Duodenal mucosa (tissue), 2 donors: ENCODE data around the gene SERPIND1.
"Not testable (repeated sequence)": the region's sequence is repeated elsewhere in the genome, so short reads cannot be mapped to it uniquely, and the experiment has no call there.

ENCODE experiments used
- H3K27ac ChIP-seq: one replicate; pipeline ENCODE4 v1.7.0; 2013; ENCODE audit warnings: low read depth, low read length
- H3K27me3 ChIP-seq, 2 donors: one replicate each; pipeline ENCODE4 v1.7.0; 2013; ENCODE audit warnings: low read length in 2 of 2, control low read depth in 1 of 2; ENCODE audit not compliant: insufficient read depth in 2 of 2, control insufficient read depth in 1 of 2
- H3K36me3 ChIP-seq, 2 donors: one replicate each; pipeline ENCODE4 v1.7.0; 2013; ENCODE audit warnings: low read length in 2 of 2, control low read depth in 1 of 2; ENCODE audit not compliant: insufficient read depth in 2 of 2, control insufficient read depth in 1 of 2
- H3K4me1 ChIP-seq, 2 donors: one replicate each; pipeline ENCODE4 v1.7.0; 2013; ENCODE audit warnings: low read length in 2 of 2, control low read depth in 1 of 2; ENCODE audit not compliant: insufficient read depth in 2 of 2, control insufficient read depth in 1 of 2
- H3K4me3 ChIP-seq, 2 donors: one replicate each; pipeline ENCODE4 v1.7.0; 2013; ENCODE audit warnings: low read length in 2 of 2, low read depth in 1 of 2
- H3K9ac ChIP-seq, 2 donors: one replicate each; pipeline ENCODE4 v1.7.0; 2013; ENCODE audit warnings: low read length in 2 of 2, low read depth in 1 of 2
- H3K9me3 ChIP-seq, 2 donors: one replicate each; pipeline ENCODE4 v1.7.0; 2013; ENCODE audit warnings: low read length in 2 of 2, control low read depth in 1 of 2; ENCODE audit not compliant: control insufficient read depth in 1 of 2

Gene SERPIND1

DNA sequence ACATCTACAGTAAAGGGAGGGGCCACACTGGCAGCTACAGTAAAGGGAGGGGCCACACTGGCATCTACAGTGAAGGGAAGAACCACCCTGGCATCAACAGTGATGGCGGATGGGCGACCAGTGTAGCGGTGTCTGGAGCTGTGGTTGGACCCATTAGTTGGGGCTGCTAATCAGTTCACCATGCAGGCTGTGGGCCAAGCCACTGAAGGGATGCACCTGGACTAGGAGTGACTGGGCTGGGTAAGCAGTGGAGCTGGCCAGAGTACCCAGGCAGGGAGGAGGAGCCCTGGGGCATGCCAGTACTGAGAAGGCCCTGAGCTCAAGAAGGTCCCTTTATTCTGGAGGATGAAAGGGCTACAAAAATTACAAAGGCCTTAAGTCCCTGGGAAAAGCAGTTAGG, 37.0 kb upstream of the SERPIND1 start:
- not testable (repeated sequence) for H3K4me1 ChIP-seq, H3K9ac ChIP-seq, H3K4me3 ChIP-seq, H3K27me3 ChIP-seq, H3K9me3 ChIP-seq, H3K27ac ChIP-seq
- peaks cover 15 to 18% of the 10 kb centered on the region in 2 donors for H3K36me3 ChIP-seq

DNA sequence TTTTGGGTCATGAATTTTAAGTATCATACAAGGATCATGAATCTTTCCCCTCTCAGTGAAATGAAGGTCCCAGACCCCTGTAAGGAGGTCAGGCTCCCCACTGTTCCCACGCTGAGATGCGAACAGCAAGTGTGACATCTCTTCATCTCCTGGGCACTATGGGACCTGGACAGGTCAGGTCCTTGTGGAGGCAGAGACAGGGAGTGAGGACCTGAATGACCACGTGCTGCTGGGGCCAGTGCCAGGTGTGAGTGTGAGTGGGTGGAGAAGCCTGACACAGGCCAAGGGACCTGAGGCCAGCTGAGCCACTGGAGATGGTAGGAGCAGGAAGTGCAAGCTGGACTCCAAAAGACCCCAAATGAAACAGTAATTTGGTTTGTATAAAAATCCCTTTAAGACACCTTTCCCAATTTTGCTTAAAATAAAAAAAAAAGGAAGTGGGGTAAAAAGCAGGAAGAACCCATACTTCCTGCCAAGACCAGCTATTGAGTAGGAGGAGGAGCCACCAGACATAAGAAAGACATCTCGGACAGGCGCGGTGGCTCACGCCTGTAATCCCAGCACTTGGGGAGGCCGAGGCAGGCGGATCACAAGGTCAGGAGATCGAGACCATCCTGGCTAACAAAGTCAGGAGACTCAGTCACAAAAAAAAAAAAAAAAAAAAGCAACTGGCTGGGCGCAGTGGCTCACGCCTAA, 35.4 kb upstream of the SERPIND1 start:
- Histone ChIP-seq H3K4me1 (no peaks in the 10 kb centered on the region), H3K27me3 (no peaks in the 10 kb centered on the region), H3K9ac (no peak overlapping the region), H3K27ac (no peak overlapping the region), H3K36me3 (peaks cover 20 to 28% of the 10 kb centered on the region in 2 donors), H3K4me3 (no peak overlapping the region), H3K9me3 (no peaks in the 10 kb centered on the region)

DNA sequence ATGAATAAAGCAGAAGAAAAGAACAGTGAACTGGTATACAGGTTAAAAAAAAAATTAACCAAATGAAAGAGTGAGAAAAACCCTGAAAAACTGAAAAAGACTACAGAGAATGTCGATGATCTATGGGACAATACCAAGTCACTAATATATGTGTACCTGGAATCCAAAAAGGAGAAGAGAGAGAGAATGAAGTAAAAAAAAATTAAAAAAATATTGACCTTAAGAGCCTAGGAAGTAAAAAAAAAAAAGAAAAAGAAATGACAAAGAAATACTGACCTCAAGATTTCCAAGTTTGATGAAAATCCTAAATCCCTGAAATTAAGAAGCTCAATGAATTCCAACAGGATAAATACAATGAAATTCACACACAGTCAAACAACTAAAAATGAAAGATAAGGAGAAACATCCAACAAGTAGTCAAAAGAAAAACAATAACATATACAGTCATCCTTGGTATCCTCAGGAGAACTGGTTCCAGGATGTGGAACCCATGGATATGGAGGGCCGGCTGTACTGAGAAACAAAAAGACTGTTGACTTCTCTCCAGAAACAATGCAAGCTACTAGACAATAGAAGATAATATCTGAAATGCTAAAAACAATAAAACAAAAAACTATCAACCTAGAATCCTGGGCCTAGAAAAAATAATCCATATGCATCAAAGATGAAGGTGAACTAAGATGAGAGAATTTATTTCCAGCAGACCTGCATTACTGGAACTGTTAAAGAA, 33.5 kb upstream of the SERPIND1 start:
- H3K36me3 ChIP-seq, result peaks cover 32 to 43% of the 10 kb centered on the region in 2 donors
- no peaks in the 10 kb centered on the region for H3K27me3 ChIP-seq
- H3K4me3 ChIP-seq, result no peak overlapping the region
- H3K9me3 ChIP-seq, result no peaks in the 10 kb centered on the region
- H3K4me1 ChIP-seq, result no peaks in the 10 kb centered on the region
- no peak overlapping the region for H3K9ac ChIP-seq
- H3K27ac ChIP-seq, result no peak overlapping the region

DNA sequence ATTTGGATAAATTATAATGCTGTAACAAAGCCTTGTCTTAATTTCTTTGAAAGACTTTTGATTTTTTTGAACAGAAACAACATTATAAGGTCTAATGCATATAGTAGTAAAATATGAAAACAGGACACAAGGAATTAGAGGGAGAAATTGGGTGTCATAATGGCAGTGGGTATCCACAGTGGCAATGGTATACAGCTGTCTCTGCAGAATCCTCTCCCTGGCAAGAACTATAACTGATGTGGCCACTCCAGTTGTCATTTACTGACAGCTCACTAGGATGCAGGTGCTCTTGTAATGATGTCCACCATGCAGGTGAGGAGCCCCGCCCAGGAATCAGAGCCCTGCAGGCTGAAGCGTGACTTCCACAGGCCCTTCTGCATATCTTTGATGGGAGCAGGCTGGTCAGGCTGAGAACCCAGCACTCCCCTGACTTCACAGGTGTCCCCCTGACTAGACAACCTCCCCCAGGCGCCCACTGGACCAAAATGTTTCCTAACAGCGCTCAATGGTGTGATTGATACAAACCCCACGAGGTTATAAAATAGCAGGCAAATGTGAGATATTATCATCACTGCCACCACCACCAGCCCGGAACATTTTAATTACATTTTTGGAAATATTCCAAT, 32.8 kb upstream of the SERPIND1 start:
- H3K9ac ChIP-seq, result no peak overlapping the region
- H3K9me3 ChIP-seq, result no peaks in the 10 kb centered on the region
- H3K27ac ChIP-seq, result no peak overlapping the region
- no peaks in the 10 kb centered on the region for H3K27me3 ChIP-seq
- H3K4me3 ChIP-seq, result no peak overlapping the region
- H3K36me3 ChIP-seq, result peaks cover 32 to 47% of the 10 kb centered on the region in 2 donors
- no peaks in the 10 kb centered on the region for H3K4me1 ChIP-seq

DNA sequence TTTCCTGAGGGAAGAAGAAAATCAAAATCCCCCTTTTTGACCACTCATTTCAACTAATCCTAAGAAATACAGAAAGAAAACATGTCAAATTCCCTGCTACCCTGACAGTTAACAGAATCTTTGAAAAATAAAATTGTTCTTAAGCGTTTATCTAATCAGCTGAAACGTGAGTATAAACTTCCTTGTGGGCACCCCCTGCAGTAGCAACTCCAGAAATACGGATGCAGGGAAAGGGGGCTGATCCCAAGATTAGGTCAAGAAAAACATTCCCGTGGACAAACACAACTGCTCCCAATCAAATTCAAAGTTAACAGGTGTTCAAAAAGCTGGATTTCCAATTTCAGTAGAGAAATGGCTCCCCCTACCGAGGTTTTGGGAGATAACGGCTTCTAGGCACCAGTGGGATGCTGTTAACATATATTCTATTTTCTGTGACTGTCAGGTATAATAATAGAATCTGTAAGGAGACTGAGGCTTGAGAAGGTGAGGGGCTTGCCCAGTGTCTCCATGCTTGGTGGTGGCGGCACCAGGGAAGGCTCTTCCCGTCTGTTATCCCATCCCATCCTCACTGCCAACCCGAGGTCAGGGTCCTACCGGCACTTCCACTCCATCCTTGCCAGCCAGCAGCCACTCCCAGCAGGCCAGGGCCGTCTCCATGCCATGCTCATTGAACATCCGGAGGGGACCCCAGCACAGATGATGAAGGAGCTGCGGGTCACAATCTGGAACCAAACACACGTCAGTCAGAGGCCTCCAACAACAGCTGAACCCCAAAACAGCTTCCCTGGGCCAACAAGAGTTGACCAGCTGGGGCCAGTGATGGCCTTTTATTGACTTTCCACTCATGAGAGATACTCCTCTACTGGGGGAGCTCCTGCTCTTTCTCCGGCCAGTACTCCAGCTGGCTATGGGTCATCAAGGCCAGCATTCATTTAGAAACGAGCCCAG, 32.0 kb upstream of the SERPIND1 start:
- peaks cover 38 to 53% of the 10 kb centered on the region in 2 donors for H3K36me3 ChIP-seq
- no peaks in the 10 kb centered on the region for H3K9me3 ChIP-seq

DNA sequence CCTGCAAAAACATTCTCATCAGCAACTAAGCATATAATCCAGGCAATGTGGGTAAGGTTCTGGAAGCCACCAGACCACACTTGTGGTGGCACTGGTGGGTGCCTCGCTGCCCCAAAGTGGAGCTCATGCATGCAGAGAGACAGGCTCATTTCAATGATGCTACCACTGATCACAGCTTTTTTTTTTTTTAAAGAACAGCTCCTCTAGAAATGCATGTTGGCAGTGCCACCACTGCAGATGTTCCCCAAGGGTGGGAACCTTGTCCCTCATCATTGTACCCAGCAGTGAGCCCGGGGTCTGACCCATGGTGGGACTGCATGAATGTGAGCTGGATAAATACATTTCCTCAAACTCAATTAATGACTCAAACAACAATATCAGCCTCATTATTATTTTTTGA, 31.1 kb upstream of the SERPIND1 start:
- Histone ChIP-seq H3K36me3 (peaks cover 40 to 62% of the 10 kb centered on the region in 2 donors), H3K9me3 (no peaks in the 10 kb centered on the region), H3K27me3 (no peaks in the 10 kb centered on the region), H3K4me3 (no peak overlapping the region), H3K27ac (no peak overlapping the region), H3K9ac (no peak overlapping the region), H3K4me1 (no peaks in the 10 kb centered on the region)

More for the DNA sequence above, 32.0 kb upstream of the SERPIND1 start:
- Histone ChIP-seq H3K27me3 (no peaks in the 10 kb centered on the region), H3K4me1 (no peaks in the 10 kb centered on the region), H3K4me3 (no peak overlapping the region), H3K27ac (no peak overlapping the region), H3K9ac (no peak overlapping the region)

DNA sequence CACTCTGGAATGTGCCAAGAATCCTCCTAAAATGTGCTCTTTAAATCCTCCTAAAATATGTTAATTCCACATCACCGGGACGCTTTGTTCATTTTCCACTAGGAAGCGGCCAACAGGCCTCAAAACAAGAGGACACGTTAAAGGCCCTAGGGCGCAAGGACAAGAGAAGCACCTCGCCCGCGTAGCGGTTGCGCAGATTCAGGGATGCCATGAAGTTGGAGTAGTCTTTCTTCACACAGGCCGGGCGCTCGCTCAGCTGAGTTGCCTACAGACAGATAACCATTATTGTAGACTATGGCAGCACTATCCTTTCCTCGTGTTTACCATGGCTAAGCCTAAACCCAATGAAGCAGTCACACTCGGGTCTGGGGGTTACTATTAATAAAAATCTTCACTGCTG, 29.5 kb upstream of the SERPIND1 start:
- Histone ChIP-seq H3K9ac (no peak overlapping the region), H3K4me3 (no peak overlapping the region), H3K4me1 (peaks cover 0 to 4% of the 10 kb centered on the region in 2 donors), H3K27ac (no peak overlapping the region), H3K9me3 (no peaks in the 10 kb centered on the region), H3K36me3 (peaks cover 35 to 61% of the 10 kb centered on the region in 2 donors), H3K27me3 (no peaks in the 10 kb centered on the region)

DNA sequence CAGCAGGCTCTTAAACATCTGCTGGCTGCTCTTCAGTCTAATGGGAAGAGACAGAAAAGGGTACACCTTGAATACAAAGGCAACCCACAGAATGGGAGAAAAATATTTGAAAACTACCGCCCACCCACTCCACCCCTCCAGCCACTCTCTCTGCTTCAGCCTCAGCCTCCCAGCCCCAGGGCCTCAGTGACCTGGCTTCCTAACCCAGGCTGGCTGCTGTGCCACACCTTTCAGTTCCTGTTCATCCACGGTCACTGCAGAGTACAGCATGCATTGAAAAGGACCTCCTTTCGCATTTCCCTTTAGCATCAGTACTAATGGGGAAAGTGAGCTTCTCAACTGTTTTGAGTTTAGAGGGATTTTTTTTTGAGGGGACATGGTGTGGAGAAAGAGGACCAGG, 28.8 kb upstream of the SERPIND1 start:
- Histone ChIP-seq H3K9me3 (no peaks in the 10 kb centered on the region), H3K9ac (no peak overlapping the region), H3K27me3 (no peaks in the 10 kb centered on the region), H3K4me3 (no peak overlapping the region), H3K4me1 (peaks cover 0 to 10% of the 10 kb centered on the region in 2 donors), H3K27ac (no peak overlapping the region), H3K36me3 (peaks cover 42 to 67% of the 10 kb centered on the region in 2 donors)

DNA sequence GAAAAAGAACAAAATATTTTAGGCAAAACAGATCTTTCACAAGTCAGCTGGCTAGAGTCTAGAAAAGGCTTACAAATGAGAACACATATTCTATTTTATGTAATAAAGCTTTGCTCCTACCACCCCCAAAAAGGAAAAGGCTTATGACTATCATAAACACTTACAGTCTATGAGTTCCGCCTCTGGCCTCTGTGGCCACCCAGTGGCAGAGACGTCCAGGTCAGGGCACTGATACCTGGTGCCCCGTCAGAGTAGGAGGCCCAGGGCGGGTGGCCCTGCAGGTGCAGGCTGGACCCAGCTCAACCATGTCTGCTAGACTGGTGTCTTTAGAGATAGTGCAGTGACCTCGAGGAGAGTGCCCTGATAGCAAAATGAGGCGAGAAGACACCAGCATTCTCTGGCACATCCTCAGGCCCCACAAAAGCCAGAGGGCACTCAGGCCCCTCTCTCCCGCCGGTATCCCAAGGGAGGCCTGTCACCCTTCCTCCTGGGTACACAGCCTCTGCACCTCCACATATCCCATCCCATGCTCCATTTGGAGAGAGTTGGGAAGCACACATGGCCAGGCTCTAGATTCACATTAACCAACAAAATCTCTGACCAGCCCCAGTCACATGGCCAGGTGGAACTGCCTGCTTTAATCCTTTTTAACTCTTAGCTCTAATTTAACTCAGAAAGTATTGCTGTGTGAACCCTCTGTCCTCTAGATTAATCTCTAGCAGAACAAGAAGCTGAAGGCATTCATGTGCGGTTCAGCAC, 27.3 kb upstream of the SERPIND1 start:
- no peaks in the 10 kb centered on the region for H3K9me3 ChIP-seq
- no peak overlapping the region for H3K9ac ChIP-seq
- H3K4me1 ChIP-seq, result peaks cover 0 to 15% of the 10 kb centered on the region in 2 donors
- H3K27me3 ChIP-seq, result no peaks in the 10 kb centered on the region
- no peak overlapping the region for H3K27ac ChIP-seq
- H3K4me3 ChIP-seq, result no peak overlapping the region
- peaks cover 41 to 72% of the 10 kb centered on the region in 2 donors for H3K36me3 ChIP-seq
